AG04450 (cell line): ENCODE measurements around the gene PROSER2. TPM values are rescaled to one million over a fixed set of nuclear protein-coding genes. Genes with fewer than 3 reads are reported as not detected.

Source experiments
- CTCF ChIA-PET: fragments of 300-600, 350-600 bp; formaldehyde crosslinking; extraction: SDS; loops from one replicate; lab custom pipeline; 2022; ENCODE audit warnings: antibody characterized with exemption, inconsistent platforms; lab: Charles Lee
- POLR2A ChIA-PET: fragments of 350-600 bp; formaldehyde crosslinking; extraction: SDS; loops from one replicate; lab custom pipeline; 2021; ENCODE audit warnings: antibody characterized with exemption, inconsistent platforms; lab: Yijun Ruan, JAX
- DNase-seq: peaks from one replicate; pipeline ENCODE4 v3.0.0-alpha.2; 2011; ENCODE audit warnings: low read depth, low spot score
- H3K27ac ChIP-seq: one replicate; pipeline ENCODE4 v1.5.1; 2012; ENCODE audit warnings: low read depth, low read length, control low read depth
- H3K27me3 ChIP-seq: one replicate; pipeline ENCODE4 v1.6.0; 2012; ENCODE audit warnings: low read length; ENCODE audit not compliant: control insufficient read depth, insufficient read depth
- H3K4me3 ChIP-seq: 2 replicates; pipeline ENCODE4 v1.5.1; 2011; ENCODE audit warnings: mild to moderate bottlenecking, low read depth, low read length, control low read depth
- H3K9me3 ChIP-seq: 2 replicates; pipeline ENCODE4 v1.5.1; 2012; ENCODE audit warnings: low read length; ENCODE audit not compliant: control insufficient read depth, insufficient read depth
- CTCF ChIP-seq: IDR thresholded peaks from 2 replicates; pipeline ENCODE4 v1.5.1; 2011; ENCODE audit warnings: low read depth, low read length, control low read depth, inconsistent platforms
- polyA plus RNA-seq: library from polyadenylated mRNA; depleted of rRNA; stranded (reverse); fragments of >200 nt; gene quantifications from 2 replicates; pipeline ENCODE4 v1.2.3, GENCODE V29; 2011

PROSER2 gene
- polyA plus RNA-seq, 1 experiment, result 0.53 TPM

DNA sequence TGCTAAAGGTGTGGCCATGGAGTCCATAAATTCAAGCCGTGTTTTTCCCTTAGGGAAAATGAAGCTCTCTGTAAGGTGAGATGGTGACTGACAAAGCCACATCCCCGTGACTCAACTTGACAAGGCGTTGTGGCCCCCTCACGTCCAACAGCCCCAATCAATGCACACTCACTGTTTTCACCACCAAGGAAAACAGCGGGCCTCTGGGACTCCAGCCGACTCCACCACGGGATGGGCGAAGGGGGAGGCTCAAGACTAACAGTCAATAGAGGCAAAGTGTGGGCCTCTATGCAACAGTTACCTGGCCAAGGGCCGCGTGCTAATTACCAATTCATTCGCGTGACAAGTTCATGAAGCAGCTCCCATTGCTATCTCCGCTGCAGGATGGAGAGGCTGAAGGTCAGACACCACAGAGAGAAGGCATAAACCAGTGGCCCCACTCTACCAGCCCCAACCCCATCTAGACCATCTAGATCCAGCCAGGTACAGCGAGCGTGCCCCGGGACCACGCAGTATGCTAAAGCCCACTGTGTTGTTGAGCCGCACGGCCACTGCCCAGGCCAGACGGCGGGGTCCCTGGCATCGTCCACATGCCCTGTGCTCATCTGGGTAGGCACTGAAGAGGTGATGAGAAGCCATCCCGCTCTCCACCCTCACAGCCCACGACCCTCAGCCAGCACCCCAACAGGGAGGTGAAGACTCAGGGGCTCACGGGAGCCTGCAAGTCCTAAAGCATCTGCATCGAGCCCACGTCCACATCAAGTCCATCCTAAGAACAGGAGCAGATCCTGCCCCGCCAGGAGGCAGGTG is 76.1 kb downstream of the PROSER2 start:
- H3K4me3 ChIP-seq, result no peak overlapping the region
- ChIA-PET CTCF (no interaction called here), POLR2A (no interaction called here)
- H3K9me3 ChIP-seq, result peaks cover 8% of the 10 kb centered on the region; the same call in 1 of the 2 replicates
- H3K27me3 ChIP-seq, result peaks cover 2% of the 10 kb centered on the region
- DNase-seq, result no peak
- no peak for TF ChIP-seq CTCF
- H3K27ac ChIP-seq, result no peak overlapping the region

- DNase-seq, result no peak
- Histone ChIP-seq H3K4me3 (no peak overlapping the region), H3K27me3 (peaks cover 3% of the 10 kb centered on the region), H3K9me3 (peaks cover 3% of the 10 kb centered on the region; the same call in 1 of the 2 replicates), H3K27ac (no peak overlapping the region)
- POLR2A ChIA-PET, result no interaction called here
- CTCF ChIA-PET, result no interaction called here
- no peak for TF ChIP-seq CTCF
Measured at GRCh38 chr10:11901036-11901301, 77.8 kb downstream of the PROSER2 start.

- no peak overlapping the region for H3K4me3 ChIP-seq
- TF ChIP-seq CTCF, result no peak
- peaks cover 3% of the 10 kb centered on the region; the same call in 1 of the 2 replicates for H3K9me3 ChIP-seq
- peaks cover 4% of the 10 kb centered on the region for H3K27me3 ChIP-seq
- no peak overlapping the region for H3K27ac ChIP-seq
- no peak for DNase-seq
- ChIA-PET POLR2A (no interaction called here), CTCF (no interaction called here)
Measured at GRCh38 chr10:11901454-11901832, 78.3 kb downstream of the PROSER2 start.

GRCh38 chr10:11901833-11902475 is 78.8 kb downstream of the PROSER2 start:
- no peak for DNase-seq
- peaks cover 4% of the 10 kb centered on the region for H3K27me3 ChIP-seq
- no peak for TF ChIP-seq CTCF

DNA sequence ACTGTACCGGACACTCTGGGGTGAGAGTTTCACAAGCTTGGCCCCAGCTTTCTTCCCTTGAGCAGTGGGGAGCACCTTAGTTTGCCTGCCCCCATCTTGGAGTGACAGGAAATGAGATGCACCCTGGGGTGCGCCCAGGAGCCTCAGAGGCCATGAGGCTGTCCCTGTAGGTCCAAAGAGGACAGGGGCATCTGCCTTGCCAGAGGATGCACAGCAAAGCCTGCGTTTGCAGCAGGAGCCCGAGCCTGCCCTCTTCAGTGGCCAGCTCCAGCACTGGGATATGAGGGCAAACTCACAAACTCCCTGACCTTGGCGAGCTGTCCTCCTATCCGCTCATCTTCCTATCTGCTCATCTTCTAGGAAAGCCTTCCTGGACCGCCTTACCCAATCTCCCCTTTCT is 79.5 kb downstream of the PROSER2 start:
- ChIA-PET CTCF (no interaction called here), POLR2A (no interaction called here)
- H3K27me3 ChIP-seq, result peaks cover 4% of the 10 kb centered on the region
- H3K27ac ChIP-seq, result no peak overlapping the region
- H3K4me3 ChIP-seq, result no peak overlapping the region
- no peak for TF ChIP-seq CTCF
- DNase-seq, result no peak
- peaks cover 3% of the 10 kb centered on the region; the same call in 1 of the 2 replicates for H3K9me3 ChIP-seq

More at GRCh38 chr10:11901833-11902475, 78.8 kb downstream of the PROSER2 start:
- ChIA-PET POLR2A (no interaction called here), CTCF (no interaction called here)
- peaks cover 3% of the 10 kb centered on the region; the same call in 1 of the 2 replicates for H3K9me3 ChIP-seq
- H3K27ac ChIP-seq, result no peak overlapping the region
- no peak overlapping the region for H3K4me3 ChIP-seq
